Stimulated activated CD8-positive, alpha-beta memory T cell treated with anti-CD3 and anti-CD28 coated beads, Interleukin-12 subunit alpha, Interleukin-12 subunit beta, amount 100 ng/mL, for 1 hour (primary cell): ENCODE data around the gene APOB.

ENCODE experiments used
- DNase-seq: peaks from one replicate; pipeline ENCODE4 v3.0.0-alpha.2; 2020; ENCODE audit warnings: low read depth

Gene APOB

DNA sequence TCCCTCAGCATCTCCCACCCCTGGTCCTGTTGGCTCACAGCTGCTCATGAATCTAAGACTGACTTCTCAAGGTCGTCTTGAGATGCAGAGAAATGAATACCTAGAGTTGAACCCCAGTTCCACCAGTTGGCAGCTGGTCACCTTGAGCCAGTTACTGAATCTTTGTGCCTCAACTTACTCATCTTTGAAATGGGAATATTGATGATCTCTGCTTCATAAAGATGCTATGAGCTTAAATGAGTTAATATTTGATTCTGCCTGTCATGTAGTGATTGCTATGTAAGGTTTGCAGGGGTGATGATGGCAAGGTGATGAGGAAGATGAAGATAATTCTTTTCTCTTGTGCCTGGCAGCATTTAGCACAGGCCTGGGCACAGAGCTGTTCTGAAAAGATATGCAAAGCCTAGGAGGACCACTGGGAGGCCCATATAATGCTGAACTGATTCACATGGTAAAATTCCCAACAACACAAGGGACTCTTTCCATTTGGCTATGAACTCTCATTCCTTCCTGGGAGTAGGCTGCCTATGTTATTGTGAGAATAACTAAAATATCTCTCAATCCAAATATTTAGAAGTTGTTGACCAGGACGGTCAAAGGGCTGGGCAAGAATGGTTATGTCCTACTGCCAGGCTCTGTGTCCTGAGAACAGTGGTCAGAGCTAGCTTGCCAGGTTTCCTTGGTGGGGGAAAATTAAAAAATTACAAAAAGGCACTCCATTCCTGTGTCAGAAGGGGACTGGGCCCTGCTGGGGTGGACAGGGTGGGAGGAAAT lies 70.9 kb downstream of the APOB start:
- DNase-seq: no peak

DNA sequence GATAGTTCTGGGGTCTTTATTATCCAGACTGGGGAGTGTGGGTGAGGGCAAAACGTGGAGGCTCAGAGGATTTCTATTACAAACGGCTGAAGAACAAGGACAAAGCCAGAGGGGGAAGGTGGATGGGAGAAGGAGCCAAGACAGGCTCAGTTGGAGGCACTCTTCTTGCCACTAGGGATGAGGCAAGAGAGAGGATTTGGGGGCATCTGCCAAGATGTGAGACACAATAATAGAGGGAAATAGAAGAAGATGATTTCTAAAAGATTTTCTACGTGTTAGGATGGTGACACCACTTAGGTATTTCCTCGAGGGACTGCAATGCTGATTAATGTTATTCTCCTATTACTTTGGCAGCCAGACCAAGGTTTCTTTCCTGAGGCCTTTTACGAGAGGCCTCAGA lies 71.8 kb downstream of the APOB start:
- no peak for DNase-seq

DNA sequence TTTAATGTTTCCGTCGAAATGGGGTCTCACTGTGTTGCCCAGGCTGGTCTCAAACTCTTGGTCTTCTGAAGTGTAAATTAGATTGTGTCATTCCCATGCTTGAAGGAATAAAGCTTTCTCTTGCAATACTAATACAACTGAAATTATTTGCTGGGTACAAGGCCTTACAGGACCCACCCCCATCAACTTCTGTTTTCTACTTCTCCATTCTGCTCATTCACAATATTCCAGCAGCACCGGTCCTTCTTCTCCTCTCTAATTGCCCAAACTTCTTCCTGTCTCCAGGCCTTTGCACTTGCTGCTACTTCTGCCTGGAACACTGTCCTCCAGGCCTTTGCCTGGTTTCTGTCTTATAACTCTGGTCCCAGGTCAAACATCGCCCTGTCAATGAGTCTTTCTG lies 73.8 kb downstream of the APOB start:
- no peak for DNase-seq

DNA sequence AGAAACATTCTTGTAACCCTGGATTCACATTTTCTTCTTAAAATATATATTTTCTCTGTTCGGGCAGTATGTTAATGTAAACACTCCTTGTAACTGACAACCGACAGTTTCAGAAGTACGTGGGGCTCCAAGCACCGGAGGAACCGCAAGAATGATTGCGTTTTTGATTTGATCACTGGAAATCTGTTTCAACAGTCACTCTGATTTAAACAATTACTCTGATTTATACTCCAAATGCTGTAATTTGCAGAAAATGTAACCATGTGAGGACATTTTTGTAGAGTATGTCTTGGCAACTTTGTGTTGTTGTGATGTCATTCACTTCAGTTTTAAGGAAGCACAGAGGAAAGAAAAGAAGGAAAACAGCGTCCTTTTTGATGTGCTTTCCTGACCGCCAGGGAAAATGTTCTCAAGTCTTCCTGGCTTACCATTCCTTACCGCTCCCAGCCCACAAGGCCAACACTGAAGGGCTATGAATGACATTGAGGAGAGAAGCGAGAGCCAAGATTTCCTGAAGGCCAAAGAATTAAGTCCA lies 77.7 kb downstream of the APOB start:
- no peak for DNase-seq

DNA sequence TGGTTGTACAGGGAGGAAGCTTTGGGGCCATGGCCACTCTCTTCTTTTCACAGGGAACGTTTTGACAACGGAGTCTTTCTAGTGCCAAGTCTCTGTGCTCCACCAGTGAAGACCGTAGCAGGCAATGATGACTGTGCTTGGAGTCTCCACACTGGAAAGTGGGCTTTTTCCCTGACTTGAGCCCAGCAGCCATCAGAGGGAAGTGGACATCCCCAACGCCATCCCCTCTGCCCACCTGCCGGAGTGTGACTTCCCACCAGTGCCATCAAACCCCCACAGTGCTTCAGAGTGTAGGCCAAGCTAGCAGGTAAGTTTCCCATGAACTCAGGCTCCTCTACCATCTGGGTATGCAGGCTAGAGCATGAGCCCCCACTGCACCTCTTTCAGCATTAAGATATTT lies 78.7 kb downstream of the APOB start:
- no peak for DNase-seq

DNA sequence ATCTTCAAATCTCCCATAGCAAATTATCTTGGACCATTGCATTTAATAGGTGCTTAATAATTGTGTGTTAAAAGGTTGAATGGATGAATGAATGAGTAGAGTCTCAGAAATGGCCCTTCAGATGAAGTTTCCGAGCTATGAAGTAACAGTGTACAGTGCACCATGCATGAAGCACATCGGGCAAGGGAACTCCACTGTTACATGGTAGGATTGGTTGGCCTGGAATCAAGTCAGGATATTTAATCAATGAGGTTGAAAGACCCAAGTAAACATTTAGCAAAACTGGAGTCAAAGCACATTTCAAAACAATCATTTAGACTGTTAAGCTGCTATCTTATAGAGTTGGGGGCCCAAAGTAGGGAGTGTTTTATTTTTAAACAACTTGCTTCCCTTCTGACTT lies 80.0 kb downstream of the APOB start:
- no peak for DNase-seq

DNA sequence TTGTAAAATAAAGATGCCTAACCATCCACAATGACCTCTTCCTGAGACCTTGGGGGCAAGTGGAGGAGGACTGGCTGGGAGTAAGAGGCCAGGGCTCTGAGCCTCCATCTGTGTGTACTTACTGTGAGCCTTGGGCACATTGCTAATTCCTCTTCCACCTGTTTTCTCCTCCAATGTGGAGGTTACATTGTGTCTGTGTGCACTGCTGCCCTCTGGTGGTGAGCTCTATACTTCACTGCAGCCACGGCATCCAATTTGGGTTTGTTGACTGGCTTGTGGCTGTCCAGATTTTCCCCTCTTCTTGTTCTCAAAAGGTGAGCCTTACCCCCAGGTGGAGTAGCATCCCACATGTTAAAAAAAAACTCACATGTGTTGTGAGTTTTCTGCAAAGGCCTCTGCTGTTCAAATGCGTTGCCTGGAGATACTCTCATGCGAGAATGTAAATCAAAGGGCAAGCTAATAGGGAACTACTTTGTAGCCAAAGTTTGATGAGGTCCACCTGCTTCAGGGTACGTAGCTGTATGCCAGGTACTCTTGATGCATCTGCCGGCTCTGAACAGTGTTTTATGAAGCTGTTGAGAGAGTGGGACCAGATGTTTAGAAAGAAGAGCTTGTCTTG lies 80.8 kb downstream of the APOB start:
- DNase-seq: peak; percentile 54

DNA sequence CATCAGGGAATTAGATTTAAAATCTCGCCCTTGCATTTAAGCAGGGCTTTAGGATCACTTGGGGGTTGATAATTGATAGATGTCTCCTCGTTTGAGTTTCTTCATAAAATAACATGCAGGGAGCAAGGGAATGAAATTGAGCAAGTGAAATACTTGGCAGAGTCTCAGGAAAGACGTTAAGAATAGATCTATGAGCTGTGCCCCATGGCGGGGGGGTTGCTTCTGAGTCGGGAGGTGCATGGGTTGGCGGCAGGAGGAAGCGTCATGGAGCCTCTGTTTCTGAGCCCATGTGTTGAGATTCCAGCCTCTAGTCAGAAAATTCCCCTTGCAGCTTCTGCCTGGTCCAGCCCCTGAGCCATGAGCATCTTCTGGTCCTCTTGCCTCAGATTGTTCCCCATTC lies 82.0 kb downstream of the APOB start:
- DNase-seq: no peak

DNA sequence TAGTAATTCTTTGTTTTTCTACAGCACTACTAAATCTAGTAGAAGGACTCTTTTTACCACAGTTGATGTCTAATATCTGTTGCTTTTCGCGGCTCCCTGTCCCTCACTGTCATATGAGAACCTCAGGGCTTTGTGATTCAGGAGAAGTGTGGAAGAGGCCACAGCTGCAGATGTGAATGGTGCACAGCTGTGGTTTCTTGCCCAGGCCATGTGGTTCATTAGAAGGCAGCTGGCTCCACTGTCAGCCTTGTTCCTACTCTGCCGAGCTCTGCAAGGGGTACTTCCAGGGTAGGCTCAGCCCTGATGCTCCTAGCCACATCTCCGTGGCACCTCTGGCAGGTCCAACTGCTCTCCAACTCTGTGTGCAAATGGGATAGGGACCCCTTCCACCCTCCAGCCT lies 83.9 kb downstream of the APOB start:
- no peak for DNase-seq

DNA sequence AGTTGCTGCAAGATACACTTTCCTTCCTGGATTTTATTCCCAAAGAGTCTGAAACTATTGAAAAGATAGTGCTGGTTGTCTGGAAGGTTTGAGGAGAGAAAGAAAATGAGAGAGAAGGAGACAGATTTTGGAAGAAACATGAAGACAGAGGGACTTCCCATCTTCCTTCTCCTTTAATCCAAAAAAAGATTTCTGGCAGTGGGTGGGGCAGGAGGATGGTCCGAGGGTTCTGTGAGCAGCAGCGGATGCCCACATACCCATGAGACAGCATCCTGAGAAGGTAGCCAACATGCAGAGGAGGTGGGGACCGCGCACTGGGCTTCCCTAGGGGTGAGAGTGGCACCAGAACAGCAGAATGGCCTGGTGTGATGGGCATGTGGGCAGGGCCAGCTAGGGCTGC lies 84.6 kb downstream of the APOB start:
- DNase-seq: no peak

DNA sequence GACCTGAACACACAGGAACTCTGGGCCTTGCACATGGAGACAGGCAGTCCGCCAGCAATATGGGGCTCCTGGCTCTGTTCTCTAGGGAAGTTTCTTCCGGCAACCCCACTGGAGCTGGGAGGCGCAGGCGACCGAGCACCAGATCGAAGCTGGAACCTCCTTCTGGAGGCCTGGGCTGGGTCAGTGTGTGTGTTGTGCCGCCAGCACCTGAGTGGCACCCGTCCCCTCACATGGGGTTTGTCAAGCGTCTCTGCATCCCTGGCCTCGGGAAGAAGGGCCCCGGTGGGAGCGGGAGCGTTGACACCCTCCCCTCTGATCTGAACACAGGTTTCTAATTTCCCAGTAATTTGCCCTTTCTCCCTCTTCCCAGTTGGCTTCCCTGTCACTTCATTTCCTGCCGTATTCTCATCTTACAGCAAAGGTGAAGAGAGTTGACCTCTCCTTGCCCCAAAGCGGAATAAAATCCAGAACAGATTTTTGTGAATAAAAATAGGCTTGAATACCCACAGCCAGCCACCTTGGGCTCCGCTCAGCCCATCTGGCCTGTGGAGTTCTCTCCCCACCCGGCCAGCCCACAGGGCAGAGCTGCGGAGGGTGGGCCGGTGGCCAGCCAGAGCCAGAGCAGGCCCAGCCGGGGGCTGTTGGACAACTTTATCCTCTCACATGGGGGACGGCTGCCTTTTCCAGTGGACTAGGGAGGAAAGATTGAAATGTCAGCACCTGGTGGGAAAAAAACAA lies 85.9 kb downstream of the APOB start:
- DNase-seq: no peak

DNA sequence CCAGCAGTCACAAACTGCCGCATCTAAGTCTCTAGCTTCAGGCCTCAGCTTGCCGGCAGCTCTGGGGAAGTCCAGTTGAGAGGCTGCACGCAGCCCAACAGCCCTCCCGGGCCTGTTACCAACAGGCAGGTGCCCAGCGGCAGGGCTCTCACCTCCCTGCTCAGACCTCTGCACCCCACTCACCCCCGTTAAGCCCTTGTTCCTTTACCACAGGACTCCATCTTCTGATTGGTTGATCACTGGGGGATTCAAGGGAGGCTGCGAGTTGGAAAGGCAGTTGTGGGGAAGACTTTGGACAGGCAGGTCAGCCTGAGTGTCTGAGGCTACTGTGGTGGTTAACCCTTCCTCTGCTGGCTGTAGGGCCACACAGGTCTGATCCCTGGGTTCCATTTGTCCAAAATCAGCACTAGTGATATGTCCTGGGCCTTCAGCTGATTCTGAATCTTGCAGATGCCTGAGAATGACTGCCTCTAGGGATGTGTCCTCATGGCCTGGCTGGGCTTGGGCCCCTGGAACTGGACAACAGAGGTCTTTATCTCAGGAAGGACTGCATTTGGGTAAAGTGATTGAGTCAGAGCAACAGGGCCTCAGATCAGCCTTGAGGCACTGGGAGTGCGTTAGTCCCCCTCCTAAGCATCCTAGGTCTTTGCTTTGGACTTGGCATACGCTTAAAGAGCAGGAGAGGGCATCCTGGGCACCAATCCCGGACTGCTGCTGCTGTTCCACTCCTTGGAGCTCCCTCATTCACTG lies 88.4 kb downstream of the APOB start:
- no peak for DNase-seq

DNA sequence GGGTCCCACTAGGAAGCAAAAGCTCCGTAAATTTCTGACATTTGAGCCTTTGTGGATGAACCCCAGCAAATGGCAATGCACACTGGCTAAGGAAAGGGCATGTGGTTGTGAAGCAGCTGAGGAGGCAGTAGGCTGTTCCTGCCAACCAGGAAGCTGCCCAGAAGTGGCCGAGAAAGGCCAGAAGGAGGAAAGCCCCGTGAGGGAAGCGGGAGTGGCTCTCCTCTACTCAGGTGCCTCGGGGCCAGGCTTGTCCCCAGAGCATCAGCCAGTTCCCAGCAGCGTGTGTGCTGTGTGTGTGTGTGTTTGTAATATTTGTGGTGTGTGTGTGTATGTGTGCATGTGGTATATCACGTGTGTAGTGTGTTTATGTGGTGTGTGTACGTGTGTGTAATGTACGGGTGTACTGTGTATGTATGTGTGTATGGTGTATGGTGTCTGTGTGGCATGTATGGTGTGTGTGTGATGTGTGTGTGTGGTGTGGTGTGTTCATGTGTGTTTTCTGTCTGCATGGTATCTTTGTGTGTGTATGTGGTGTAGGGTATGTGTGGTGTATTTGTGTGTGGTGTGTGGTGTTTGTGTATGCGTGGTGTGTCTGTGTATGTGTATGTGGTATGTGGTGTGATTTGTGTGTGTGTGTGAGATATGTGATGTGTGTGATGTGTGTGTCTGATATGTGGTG lies 90.6 kb downstream of the APOB start:
- DNase-seq: no peak
